ENCODE results near the gene CNNM3. TPM values are rescaled to one million over a fixed set of nuclear protein-coding genes. Genes with fewer than 3 reads are reported as not detected.
"Not testable (repeated sequence)": the region's sequence is repeated elsewhere in the genome, so short reads cannot be mapped to it uniquely, and the experiment has no call there.

The CNNM3 gene
- total RNA-seq, 1 donor from 2014 or later = 6.1 TPM

- no peak for ATAC-seq
Measured at GRCh38 chr2:96799623-96799935, 16.5 kb upstream of the CNNM3 start.

GRCh38 chr2:96800061-96801004 is 15.7 kb upstream of the CNNM3 start:
- ATAC-seq = peak; percentile 28

- peak; percentile 90 for ATAC-seq
Measured at GRCh38 chr2:96801005-96801785, 14.9 kb upstream of the CNNM3 start.

- no peak for ATAC-seq
Measured at GRCh38 chr2:96801786-96802595, 14.1 kb upstream of the CNNM3 start.

GRCh38 chr2:96802721-96803120 is 13.3 kb upstream of the CNNM3 start:
- ATAC-seq = no peak

GRCh38 chr2:96804986-96805385 is 11.1 kb upstream of the CNNM3 start:
- ATAC-seq = no peak

- ATAC-seq = not testable (repeated sequence)
Measured at GRCh38 chr2:96805946-96806345, 10.1 kb upstream of the CNNM3 start.

GRCh38 chr2:96806468-96807126 is 9.5 kb upstream of the CNNM3 start:
- ATAC-seq = no peak

- no peak for ATAC-seq
Measured at GRCh38 chr2:96807127-96807471, 9.0 kb upstream of the CNNM3 start.

- ATAC-seq = peak; percentile 58
Measured at GRCh38 chr2:96808176-96808837, 7.8 kb upstream of the CNNM3 start.

- peak; percentile 23 for ATAC-seq
Measured at GRCh38 chr2:96809216-96809882, 6.7 kb upstream of the CNNM3 start.

GRCh38 chr2:96809951-96810782 is 5.9 kb upstream of the CNNM3 start:
- ATAC-seq = no peak

GRCh38 chr2:96810783-96811192 is 5.3 kb upstream of the CNNM3 start:
- ATAC-seq = no peak

- no peak for ATAC-seq
Measured at GRCh38 chr2:96811917-96812316, 4.2 kb upstream of the CNNM3 start.

- ATAC-seq = no peak
Measured at GRCh38 chr2:96813656-96814055, 2.4 kb upstream of the CNNM3 start.

GRCh38 chr2:96815326-96816126 is 542 bp upstream of the CNNM3 start:
- ATAC-seq = no peak

- no peak for ATAC-seq
Measured at GRCh38 chr2:96816836-96817702, 1.0 kb downstream of the CNNM3 start.

- no peak for ATAC-seq
Measured at GRCh38 chr2:96817882-96818281, 1.8 kb downstream of the CNNM3 start.
